OCI-LY3 (cell line): ENCODE data around the gene SCAMP1.

ENCODE experiments used
- CTCF ChIP-seq: fragments of 200-600, 300-600 bp; sonication (generic); IDR thresholded peaks from 2 replicates; pipeline ENCODE4 v1.5.1; 2014; ENCODE audit warnings: antibody characterized with exemption, low read length, low read depth
- EZH2phosphoT487 ChIP-seq: fragments of 200-600 bp; shearing (Covaris generic); IDR thresholded peaks from 2 replicates; pipeline ENCODE4 v1.6.1; 2018; ENCODE audit warnings: antibody characterized with exemption, mixed run types, low read depth

DNA sequence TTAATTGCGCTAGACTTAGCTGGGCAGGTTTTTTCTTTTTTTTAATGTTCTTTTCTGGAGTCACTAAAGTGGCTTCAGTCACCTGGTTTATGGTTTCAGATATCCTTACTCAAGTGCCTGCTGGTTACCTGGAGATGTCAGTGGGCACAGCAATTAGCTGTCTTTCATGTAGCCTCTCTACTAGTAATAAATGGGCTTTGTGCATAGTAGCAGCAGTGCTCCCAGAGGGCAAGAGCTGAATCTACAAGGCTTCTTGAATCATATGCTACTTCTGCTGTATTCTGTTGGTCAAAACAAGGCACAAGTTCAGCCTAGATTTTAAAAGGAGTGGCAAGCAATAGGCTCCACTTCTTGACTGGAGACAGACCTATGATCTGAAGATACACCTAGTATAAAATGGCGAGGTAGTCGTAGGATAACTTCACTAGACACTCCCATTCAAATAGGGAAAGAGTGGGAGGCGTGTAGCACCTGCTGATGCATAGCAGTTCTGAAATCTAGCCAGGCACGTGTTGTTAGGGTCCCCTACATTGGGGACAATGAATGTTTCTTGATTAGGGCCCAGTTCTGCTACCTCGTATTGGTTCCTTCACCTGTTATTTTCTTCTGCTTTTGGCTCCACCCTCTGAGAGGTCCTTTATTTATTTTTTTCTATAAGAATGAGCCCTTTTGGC is 7.0 kb downstream of the SCAMP1 start:
- TF ChIP-seq CTCF (0 out of 2 replicates have a peak, but pooled peaks have one; percentile 6), EZH2phosphoT487 (no peak)
